Left ventricle myocardium inferior (tissue), 1 donor: ENCODE measurements around the gene EEF1AKMT1. TPM values are rescaled to one million over a fixed set of nuclear protein-coding genes. Genes with fewer than 3 reads are reported as not detected.

ENCODE experiments used
- DNase-seq: peaks from one replicate; pipeline ENCODE4 v3.0.0-alpha.2; 2020
- H3K27ac ChIP-seq: fragments of 200-600 bp; replicated peaks from 2 replicates; pipeline ENCODE4 v1.8.0; 2021
- H3K27me3 ChIP-seq: fragments of 200-600 bp; 2 replicates; pipeline ENCODE4 v1.8.0; 2021; ENCODE audit warnings: low read depth
- H3K36me3 ChIP-seq: fragments of 200-600 bp; 2 replicates; pipeline ENCODE4 v1.8.0; 2021
- H3K4me1 ChIP-seq: fragments of 200-600 bp; 2 replicates; pipeline ENCODE4 v1.8.0; 2021
- H3K4me3 ChIP-seq: fragments of 200-600 bp; 2 replicates; pipeline ENCODE4 v1.8.0; 2021; ENCODE audit warnings: mild to moderate bottlenecking, moderate library complexity
- H3K9me3 ChIP-seq: fragments of 200-600 bp; replicated peaks from 2 replicates; pipeline ENCODE4 v1.8.0; 2021
- CTCF ChIP-seq: fragments of 200-600 bp; IDR thresholded peaks from 2 replicates; pipeline ENCODE4 v1.8.0; 2021; ENCODE audit warnings: antibody characterized with exemption, mild to moderate bottlenecking, borderline replicate concordance
- intact Hi-C: fragments of 100-400 bp; cut with micrococcal nuclease; formaldehyde crosslinking; loops from one replicate; pipeline ENCODE4 v1.11.0; 2022
- total RNA-seq: library from RNA; stranded (reverse); fragmentation: NEBNext Ultra II Directional; extraction: Animal tissue kit (Norgen Biotek cat#: 25700); gene quantifications from one replicate; pipeline ENCODE4 v1.2.1, GENCODE V29; 2021
- donor health status: DM: no; HTN: yes; CAD: no; lungs with severe emphysema.

EEF1AKMT1 gene
- total RNA-seq, 1 donor from 2014 or later: 10.1 TPM

- Histone ChIP-seq H3K27ac (no peak overlapping the region), H3K36me3 (peaks cover 65% of the 10 kb centered on the region)
- TF ChIP-seq CTCF: no peak
These were observed 14.6 kb upstream of the EEF1AKMT1 start for GRCh38 chr13:20788312-20788711.

DNA sequence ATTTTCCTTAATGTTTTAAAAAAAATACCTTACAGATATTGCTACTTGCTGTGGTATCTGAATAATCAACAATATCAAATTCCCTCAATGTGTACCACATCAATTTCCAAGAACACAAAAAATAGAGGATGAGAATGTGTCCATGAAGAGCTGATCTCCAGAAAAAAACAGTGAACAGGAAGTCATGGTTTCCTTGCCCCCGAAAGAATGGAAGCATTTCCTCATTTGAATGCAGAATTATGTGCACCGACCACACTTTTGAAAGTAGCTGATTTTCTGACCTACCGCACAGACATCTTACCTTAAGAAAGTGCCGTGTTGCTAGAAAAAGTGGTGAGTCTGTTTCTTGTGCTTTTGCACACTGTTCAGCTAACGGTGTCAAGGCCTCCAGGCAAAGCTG lies 13.4 kb upstream of the EEF1AKMT1 start:
- no peak overlapping the region for H3K27ac ChIP-seq
- H3K36me3 ChIP-seq: peaks cover 66% of the 10 kb centered on the region
- DNase-seq: no peak
- peaks cover 7% of the 10 kb centered on the region for H3K4me1 ChIP-seq
- TF ChIP-seq CTCF: no peak
- H3K4me3 ChIP-seq: no peak overlapping the region
- intact Hi-C loops: no loop called here
- no peaks in the 10 kb centered on the region for H3K9me3 ChIP-seq
- H3K27me3 ChIP-seq: no peaks in the 10 kb centered on the region

More at GRCh38 chr13:20788312-20788711, 14.6 kb upstream of the EEF1AKMT1 start:
- Histone ChIP-seq H3K4me3 (no peak overlapping the region), H3K27me3 (no peaks in the 10 kb centered on the region), H3K4me1 (peaks cover 7% of the 10 kb centered on the region), H3K9me3 (no peaks in the 10 kb centered on the region)
- intact Hi-C loops: no loop called here
- no peak for DNase-seq

DNA sequence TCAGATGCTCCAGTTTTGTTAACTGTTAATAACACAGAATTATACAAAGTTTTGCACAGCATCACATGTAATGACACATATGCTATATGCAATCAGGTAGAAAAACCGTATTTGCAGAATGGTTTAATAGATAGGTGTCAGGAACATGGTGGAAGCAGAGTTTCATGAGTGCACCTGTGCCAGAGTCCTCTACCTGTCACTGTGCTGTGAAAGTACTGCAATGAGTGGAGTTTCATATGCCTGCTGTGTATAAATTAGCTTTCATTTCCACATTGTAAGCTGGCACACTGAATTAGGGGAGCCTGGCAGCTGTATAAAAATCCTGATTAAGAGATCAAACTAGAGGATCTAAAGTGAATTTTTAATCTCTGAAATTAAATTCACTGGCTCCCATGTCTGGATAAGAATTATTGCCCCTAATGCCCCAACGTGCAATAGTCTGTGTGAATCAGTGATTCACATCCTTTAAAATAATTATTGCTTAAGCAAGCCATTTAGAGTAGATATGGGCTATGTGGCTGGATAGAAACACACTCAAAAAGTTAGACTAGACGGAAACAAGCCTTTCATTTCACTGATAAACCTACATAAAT lies 8.5 kb upstream of the EEF1AKMT1 start:
- Histone ChIP-seq H3K27me3 (no peaks in the 10 kb centered on the region), H3K36me3 (peaks cover 52% of the 10 kb centered on the region), H3K27ac (no peak overlapping the region), H3K4me3 (no peak overlapping the region), H3K9me3 (no peaks in the 10 kb centered on the region), H3K4me1 (no peaks in the 10 kb centered on the region)
- no peak for TF ChIP-seq CTCF
- no peak for DNase-seq
- intact Hi-C loops: no loop called here

GRCh38 chr13:20780317-20780716 lies 6.6 kb upstream of the EEF1AKMT1 start:
- H3K4me1 ChIP-seq: no peaks in the 10 kb centered on the region
- no peak overlapping the region for H3K27ac ChIP-seq
- intact Hi-C loops: no loop called here
- DNase-seq: no peak
- no peak for TF ChIP-seq CTCF
- H3K36me3 ChIP-seq: peaks cover 36% of the 10 kb centered on the region
- no peak overlapping the region for H3K4me3 ChIP-seq
- H3K9me3 ChIP-seq: no peaks in the 10 kb centered on the region
- H3K27me3 ChIP-seq: no peaks in the 10 kb centered on the region

- H3K27ac ChIP-seq: no peak overlapping the region
- peaks cover under 1% of the 10 kb centered on the region for H3K4me1 ChIP-seq
- no peaks in the 10 kb centered on the region for H3K9me3 ChIP-seq
- no peak for TF ChIP-seq CTCF
- intact Hi-C loops: no loop called here
- H3K4me3 ChIP-seq: no peak overlapping the region
- peaks cover 28% of the 10 kb centered on the region for H3K36me3 ChIP-seq
- DNase-seq: no peak
- H3K27me3 ChIP-seq: no peaks in the 10 kb centered on the region
These were observed 5.6 kb upstream of the EEF1AKMT1 start for GRCh38 chr13:20779405-20779804.
